ENCODE data around the gene FNDC3A.

Gene FNDC3A

DNA sequence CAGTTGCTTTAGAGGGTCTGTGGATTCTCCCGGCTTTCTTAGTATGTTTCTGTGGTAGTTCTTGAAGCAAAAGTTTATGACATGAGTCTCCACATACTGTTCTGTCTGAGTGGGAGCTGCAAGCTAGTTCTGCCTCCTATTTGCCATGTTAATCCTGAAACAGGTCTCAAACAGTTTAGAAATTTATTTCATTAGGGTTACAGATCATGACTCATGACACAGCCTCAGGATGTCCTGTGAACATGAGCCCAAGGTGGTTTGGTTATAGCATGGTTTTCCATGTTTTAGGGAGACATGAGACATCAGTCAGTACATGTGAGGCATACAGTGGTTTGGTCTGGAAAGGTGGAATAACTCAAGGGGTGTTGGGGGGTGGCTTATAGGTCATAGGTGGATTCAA lies 77.5 kb downstream of the FNDC3A start:
- Histone ChIP-seq H3K27ac (replicated peaks) (no peak overlapping the region), H3K4me3 (replicated peaks; ENCODE audit: insufficient read depth, low read length) (no peak overlapping the region), H3K27me3 (ENCODE audit: insufficient read depth, poor library complexity, severe bottlenecking) (no peaks in the 10 kb centered on the region)
- no peak for DNase-seq (ENCODE audit: low read depth in 1 of 2, low spot score in 1 of 2)
- TF ChIP-seq GABPA (IDR thresholded peaks at IDR 0.05; ENCODE audit: low read depth) (no peak), REST (IDR thresholded peaks at IDR 0.05; ENCODE audit: insufficient replicate concordance, low read depth) (no peak), POLR2AphosphoS5 (IDR thresholded peaks at IDR 0.05; ENCODE audit: low read depth) (no peak), SPI1 (IDR thresholded peaks at IDR 0.05; ENCODE audit: borderline replicate concordance, low read depth) (no peak)
- TF ChIP-seq, protein P1, sequence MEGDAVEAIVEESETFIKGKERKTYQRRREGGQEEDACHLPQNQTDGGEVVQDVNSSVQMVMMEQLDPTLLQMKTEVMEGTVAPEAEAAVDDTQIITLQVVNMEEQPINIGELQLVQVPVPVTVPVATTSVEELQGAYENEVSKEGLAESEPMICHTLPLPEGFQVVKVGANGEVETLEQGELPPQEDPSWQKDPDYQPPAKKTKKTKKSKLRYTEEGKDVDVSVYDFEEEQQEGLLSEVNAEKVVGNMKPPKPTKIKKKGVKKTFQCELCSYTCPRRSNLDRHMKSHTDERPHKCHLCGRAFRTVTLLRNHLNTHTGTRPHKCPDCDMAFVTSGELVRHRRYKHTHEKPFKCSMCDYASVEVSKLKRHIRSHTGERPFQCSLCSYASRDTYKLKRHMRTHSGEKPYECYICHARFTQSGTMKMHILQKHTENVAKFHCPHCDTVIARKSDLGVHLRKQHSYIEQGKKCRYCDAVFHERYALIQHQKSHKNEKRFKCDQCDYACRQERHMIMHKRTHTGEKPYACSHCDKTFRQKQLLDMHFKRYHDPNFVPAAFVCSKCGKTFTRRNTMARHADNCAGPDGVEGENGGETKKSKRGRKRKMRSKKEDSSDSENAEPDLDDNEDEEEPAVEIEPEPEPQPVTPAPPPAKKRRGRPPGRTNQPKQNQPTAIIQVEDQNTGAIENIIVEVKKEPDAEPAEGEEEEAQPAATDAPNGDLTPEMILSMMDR (IDR thresholded peaks at IDR 0.05; ENCODE audit: insufficient read depth, low read length), result no peak

DNA sequence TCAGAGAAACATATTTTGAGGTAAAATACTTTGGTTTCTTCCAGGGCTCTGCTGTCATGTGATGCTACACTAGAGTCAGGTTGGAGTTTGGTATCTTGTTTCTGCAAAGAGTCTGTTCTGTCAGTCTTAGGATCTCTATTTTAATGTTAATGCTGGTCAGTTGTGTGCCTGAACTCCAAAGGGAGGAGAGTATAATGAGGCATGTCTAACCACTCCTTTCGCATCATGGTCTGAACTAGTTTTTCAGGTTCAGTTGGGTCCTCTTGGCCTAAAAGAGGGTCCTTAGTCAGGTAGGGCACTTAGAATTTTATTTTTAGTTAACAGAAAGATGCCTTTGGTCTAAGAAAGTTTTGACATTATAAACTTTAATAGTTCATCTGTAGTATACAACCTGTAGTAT lies 78.2 kb downstream of the FNDC3A start:
- no peaks in the 10 kb centered on the region for H3K27me3 ChIP-seq (ENCODE audit: insufficient read depth, poor library complexity, severe bottlenecking)
- TF ChIP-seq, protein P1 (IDR thresholded peaks at IDR 0.05; ENCODE audit: insufficient read depth, low read length), result no peak
- TF ChIP-seq SPI1 (IDR thresholded peaks at IDR 0.05; ENCODE audit: borderline replicate concordance, low read depth), result no peak
- no peak for TF ChIP-seq POLR2AphosphoS5 (IDR thresholded peaks at IDR 0.05; ENCODE audit: low read depth)
- TF ChIP-seq GABPA (IDR thresholded peaks at IDR 0.05; ENCODE audit: low read depth), result no peak
- no peak overlapping the region for H3K4me3 ChIP-seq (replicated peaks; ENCODE audit: insufficient read depth, low read length)
- no peak overlapping the region for H3K27ac ChIP-seq (replicated peaks)
- no peak for DNase-seq (ENCODE audit: low read depth in 1 of 2, low spot score in 1 of 2)

- no peak overlapping the region for H3K4me3 ChIP-seq (replicated peaks; ENCODE audit: insufficient read depth, low read length)
- TF ChIP-seq REST (IDR thresholded peaks at IDR 0.05; ENCODE audit: insufficient replicate concordance, low read depth), result no peak
- DNase-seq (ENCODE audit: low read depth in 1 of 2, low spot score in 1 of 2), result no peak
- no peak overlapping the region for H3K27ac ChIP-seq (replicated peaks)
- no peaks in the 10 kb centered on the region for H3K27me3 ChIP-seq (ENCODE audit: insufficient read depth, poor library complexity, severe bottlenecking)
Observed at GRCh38 chr13:49055021-49055420, 79.3 kb downstream of the FNDC3A start.

DNA sequence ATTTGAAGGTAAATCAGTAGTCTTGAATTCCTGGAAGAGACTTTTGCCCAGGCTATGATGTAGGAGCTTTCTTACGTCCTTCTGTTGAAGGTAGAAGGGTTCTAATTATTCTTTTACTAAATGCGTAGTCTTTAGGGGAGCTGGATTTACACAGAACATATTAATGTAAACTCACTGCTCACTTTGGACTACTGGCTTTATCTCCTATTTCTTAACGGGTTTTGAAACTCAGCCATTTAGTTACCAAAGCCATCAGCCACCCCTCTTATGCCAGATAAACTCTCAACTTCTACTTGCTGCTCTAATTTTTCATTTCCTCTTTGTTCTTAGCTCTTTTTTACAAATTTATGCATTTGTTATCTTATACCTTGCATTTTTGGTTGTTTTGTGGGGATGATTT lies 81.5 kb downstream of the FNDC3A start:
- no peaks in the 10 kb centered on the region for H3K27me3 ChIP-seq (ENCODE audit: insufficient read depth, poor library complexity, severe bottlenecking)
- H3K4me3 ChIP-seq (replicated peaks; ENCODE audit: insufficient read depth, low read length), result no peak overlapping the region
- TF ChIP-seq REST (IDR thresholded peaks at IDR 0.05; ENCODE audit: insufficient replicate concordance, low read depth) (no peak), POLR2AphosphoS5 (IDR thresholded peaks at IDR 0.05; ENCODE audit: low read depth) (no peak), SPI1 (IDR thresholded peaks at IDR 0.05; ENCODE audit: borderline replicate concordance, low read depth) (no peak), GABPA (IDR thresholded peaks at IDR 0.05; ENCODE audit: low read depth) (no peak)
- TF ChIP-seq, protein P1 (IDR thresholded peaks at IDR 0.05; ENCODE audit: insufficient read depth, low read length), result no peak
- no peak for DNase-seq (ENCODE audit: low read depth in 1 of 2, low spot score in 1 of 2)
- no peak overlapping the region for H3K27ac ChIP-seq (replicated peaks)

Measured in HL-60 (cell line).